ENCODE data around the gene KLF13.
A peak's percentile ranks its signal among the peaks of the same experiment; 100 is the strongest.

KLF13 gene

DNA sequence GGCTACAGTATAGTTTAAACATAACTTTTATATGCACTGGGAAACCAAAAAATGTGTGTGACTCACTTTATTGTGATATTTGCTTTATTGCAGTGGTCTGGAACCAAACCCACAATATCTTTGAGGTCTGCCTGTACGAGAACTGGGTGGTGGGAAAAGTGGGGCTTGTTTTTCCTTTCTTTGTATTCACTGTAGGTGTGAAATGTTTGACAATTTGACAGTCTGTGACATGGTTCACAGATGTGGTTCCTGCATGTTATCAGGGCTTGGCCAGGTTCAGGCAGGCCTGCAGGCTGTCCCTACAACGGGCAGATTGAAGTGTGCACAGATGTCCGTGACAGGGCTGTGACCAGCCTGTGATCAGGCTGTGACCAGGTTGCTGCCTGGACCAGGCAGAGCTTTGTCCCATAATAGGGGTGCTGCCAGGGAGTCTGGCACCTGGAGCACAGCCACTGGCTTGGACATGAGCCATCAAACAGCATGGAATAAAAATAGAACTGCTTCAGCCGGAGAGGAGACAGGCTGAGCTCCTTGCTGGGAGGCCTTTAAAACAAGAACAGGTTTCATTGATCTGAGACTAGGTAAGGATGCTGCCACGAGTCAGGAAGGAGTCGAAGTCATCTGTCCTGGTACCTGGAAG is 61.0 kb downstream of the KLF13 start:
- no peak for DNase-seq

DNA sequence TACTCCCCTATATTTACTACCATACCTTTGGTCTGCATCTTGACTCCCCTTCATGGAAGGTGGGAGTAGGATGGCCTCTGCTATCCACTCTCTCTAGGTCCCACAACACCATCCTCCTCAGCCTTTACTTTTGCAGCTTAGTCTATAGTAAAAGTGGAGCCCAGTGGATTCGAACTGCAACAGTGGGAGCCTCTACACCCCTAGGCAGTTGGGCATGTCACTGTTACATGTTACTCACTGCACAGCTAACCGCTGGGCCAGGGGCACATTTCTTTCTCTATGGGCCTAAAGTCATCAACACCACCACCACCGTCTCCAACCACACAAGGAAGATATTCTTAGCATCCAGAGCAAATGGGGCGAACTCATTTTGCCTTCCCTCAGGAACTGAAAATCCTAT is 62.9 kb downstream of the KLF13 start:
- no peak for DNase-seq

- no peak for DNase-seq
Observed at GRCh38 chr15:31390029-31390428, 63.4 kb downstream of the KLF13 start.

DNA sequence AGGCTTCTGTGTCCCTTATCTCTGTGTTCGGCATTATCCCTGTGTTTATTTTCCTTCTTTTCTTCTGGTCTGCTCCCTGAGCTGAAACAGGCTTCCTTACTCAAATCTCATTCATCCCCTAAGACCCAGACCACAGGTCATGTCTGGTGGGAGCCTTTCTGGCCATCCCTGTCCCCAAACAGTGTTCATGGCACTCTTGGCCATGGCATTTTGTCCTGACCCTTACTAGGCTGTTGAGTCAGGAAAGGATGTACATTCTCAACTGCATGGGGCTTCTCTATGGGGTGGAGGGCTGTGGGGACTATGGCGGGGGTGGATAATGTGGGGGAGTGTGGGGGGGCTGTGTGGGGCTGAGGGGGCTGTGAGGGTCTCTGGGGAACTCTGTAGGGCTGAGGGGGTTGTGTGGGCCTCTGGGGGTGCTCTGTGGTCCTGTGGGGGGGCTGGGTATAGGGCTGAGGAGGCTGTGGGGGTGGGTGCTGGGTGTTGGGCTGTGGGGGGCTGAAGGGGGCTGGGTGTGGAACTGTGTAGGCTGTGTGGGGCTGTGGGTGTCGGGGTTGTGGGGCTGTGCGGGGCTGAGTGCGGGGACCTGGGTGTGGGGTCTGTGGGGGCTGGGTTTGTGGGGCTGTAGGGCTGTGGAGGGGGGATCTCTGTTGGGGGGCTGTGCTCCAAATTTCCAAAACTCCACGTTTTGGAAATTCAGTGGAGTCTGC is 64.3 kb downstream of the KLF13 start:
- no peak for DNase-seq

DNA sequence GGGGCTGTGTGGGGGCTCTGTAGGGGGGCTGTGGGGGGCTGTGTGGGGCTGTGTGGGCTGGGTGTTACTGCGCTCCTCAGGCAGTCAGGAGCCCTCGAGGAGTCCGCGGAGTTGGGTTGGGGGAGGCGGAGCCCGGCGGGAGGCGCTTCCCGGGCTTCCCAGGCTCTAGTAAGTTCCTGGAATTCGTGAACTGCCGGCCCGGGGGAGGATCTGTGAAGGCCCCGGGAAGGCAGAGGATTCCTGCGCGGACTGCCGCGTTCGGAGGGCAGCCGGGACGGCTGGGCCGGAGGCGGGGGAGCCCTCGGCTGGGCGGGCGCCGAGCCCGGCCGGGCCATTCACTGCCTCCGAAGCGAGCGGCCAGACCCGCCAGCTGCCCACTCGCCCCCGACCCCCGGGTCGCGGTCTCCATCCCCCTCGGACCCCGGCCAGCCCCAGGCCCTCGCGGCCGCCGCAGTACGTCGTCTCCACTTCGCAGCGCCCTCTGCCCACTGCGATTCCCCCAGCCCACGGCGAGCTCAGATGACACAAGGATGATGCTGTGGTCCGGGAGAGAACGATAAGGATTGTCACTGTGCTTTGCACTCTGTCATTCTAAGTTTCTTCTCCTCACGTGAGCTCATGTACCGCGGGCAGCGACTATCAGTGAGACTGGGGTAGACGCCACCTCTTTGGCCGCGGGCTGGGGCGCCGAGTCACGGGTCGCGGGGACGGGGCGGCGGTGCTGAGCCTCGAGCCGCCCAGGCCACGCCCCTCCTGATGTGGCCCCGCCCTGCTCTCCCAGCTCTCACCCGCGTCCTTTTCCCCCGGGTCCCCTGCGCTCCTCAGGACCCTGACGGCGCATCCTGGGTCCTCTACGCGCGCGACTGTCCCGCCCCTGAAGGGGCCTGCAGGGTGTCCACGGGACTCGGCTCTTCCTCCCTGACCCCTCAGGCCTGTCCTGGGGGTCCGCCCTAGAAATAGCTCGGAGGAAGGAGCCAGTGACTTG is 65.3 kb downstream of the KLF13 start:
- DNase-seq = peak; percentile 51 to 57 (median 56)

DNA sequence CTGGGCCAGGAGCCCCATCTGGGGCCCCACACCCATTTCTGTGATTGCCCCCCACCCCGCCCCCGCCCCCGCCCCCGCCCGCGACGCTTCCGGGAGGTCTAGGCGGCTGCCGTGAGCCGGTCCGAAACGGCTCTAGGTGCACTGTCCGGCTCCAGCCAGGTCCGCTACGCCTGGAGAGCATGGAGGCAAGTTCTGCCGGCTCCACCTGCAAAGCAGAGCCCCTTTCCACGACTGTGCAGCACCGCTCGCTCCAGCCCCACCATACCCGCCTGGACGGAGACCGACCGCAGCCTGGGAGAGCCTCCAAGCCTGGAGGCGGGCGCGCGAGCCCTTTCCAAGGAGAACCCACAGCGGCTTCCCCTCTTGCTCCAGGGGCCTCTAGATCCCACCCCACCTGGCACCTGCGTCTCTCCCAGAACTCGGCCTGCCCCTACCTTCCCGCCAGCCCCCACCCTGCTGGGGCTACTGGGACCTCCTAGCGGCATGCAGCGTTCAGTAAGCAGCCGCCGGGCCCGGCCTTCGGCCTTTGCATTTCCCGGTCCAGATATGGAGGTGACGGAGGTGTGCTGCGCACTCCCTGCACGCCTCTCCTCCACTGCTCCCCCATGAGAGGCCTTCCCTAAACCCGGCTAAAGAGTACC is 66.2 kb downstream of the KLF13 start:
- no peak for DNase-seq

GRCh38 chr15:31393444-31394091 is 66.9 kb downstream of the KLF13 start:
- no peak for DNase-seq

DNA sequence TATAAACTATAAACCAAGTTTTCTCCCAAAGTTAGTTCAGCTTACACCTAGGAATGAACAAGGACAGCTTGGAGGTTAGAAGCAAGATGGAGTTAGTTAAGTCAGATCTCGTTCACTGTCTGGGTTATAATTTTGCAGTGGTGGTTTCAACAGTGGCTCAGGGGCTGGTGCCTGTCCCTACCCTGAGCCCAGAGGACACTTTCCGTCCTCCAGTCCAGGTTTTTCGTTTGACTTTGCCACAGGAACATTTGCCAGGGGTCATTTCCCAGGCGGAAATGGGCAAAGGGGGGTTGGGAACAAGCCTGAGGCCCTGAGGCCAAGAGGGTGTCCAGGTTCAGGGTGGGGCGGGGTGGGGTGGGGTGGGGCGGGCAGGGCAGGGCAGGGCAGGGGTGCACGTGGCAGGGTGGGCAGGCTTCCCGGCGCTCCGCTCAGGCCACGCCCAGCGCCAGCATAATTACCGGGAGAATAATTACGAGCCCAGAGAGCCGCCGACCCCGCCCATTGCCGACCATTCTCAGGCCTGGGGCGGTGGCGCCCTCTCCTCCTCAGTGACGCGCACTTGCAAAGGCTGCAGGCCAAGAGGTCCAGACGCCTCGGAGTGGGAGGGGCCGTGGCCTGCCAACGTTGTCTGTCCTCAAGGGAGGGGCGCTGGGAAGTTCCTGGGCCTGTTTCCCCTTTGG is 70.4 kb downstream of the KLF13 start:
- no peak for DNase-seq

- no peak for DNase-seq
Observed at GRCh38 chr15:31397851-31398661, 71.4 kb downstream of the KLF13 start.

DNA sequence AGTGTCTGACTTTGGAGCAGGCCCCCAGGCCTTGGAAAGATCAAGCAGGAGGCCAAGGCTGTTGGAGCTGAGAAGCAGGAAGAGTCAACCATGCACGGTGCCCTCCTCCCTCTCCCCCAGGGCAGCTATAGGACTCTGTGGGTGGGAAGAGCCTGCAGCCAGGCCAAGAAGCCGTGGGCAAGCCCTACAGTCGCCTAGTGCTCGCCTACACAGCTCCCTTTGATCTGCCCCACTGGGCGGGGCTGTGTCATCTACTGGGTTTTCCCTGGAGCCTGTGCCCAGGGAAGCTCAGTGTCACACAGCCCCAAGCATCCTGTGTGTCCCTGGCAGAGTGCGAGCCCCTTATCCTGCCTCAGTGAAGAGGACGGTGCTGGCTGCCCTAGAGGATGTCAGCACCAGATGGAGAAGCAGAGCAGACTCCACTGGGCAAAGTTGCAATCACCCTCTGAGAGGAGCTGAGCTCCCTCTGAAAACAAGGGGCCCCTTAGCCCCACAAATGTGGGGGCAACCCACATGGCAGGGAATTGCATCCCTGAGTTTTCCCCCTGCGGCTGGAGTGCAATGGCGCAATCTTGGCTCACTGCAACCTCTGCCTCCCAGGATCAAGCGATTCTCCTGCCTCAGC is 72.2 kb downstream of the KLF13 start:
- no peak for DNase-seq

- DNase-seq = no peak
Observed at GRCh38 chr15:31399544-31400171, 73.0 kb downstream of the KLF13 start.

- no peak for DNase-seq
Observed at GRCh38 chr15:31400222-31400927, 73.7 kb downstream of the KLF13 start.

- DNase-seq = no peak
Observed at GRCh38 chr15:31401282-31401681, 74.6 kb downstream of the KLF13 start.

GRCh38 chr15:31402003-31402402 is 75.4 kb downstream of the KLF13 start:
- DNase-seq = no peak

GRCh38 chr15:31402511-31403056 is 75.9 kb downstream of the KLF13 start:
- DNase-seq = no peak

- DNase-seq = no peak
Observed at GRCh38 chr15:31403096-31403495, 76.5 kb downstream of the KLF13 start.

DNA sequence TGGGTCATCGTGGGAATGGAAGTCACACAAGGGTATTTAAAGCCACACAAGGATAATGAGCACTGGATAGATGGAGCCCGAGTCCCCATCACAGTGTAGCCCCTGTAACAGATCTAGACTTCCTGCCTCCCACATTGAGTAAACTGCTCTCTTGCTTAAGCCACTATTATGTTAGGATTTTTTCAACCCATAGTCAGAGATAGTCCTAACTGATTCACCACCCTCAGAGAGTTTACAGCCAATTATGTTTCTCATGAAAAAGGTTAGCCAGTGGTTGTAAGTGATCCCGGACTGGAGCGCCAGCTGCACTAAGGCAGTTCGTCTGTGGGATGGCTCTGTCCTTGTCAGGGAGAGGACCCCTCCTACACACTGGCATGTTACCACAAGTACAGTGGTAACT is 77.0 kb downstream of the KLF13 start:
- DNase-seq = no peak

DNA sequence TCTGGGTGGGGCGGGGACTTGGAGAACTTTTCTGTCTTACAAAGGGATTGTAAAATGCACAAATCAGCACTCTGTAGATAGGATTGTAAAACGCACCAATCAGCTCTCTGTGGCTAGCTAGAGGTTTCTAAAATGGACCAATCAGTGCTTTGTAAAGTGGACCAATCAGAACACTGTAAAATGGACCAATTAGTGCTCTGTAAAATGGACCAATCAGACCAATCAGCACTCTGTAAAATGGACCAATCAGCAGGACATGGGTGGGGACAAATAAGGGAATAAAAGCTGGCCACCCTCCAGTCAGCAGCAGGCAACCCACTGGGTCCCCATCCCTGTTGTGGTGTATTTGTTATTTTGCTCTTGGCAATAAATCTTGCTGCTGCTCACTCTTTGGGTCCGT is 77.7 kb downstream of the KLF13 start:
- DNase-seq = no peak

Measured in activated CD4-positive, CD25-positive, alpha-beta regulatory T cell (primary cell).